ENCODE data around the gene NUP214.
A peak's percentile ranks its signal among the peaks of the same experiment; 100 is the strongest.

The NUP214 gene

GRCh38 chr9:131125288-131126058, at the start of gene NUP214:
Gene NUP214, plus strand, starts transcription at chr9:131125586. Its CDS starts 119 bp downstream, at chr9:131125705.
- no peaks in the 10 kb centered on the region for H3K9me3 ChIP-seq (ENCODE audit: control insufficient read depth, low read length)
- no peaks in the 10 kb centered on the region for H3K36me3 ChIP-seq (ENCODE audit: control insufficient read depth, insufficient read depth, low read length)
- H3K4me3 ChIP-seq (ENCODE audit: low read depth, low read length), result peak within 1 kb of the TSS; percentile 81
- peaks cover 6% of the 10 kb centered on the region for H3K79me2 ChIP-seq
- H3K27ac ChIP-seq, result peak within 1 kb of the TSS; percentile 38
- H2AFZ ChIP-seq, result peak within 1 kb of the TSS; percentile 82
- H3K4me1 ChIP-seq, result no peaks in the 10 kb centered on the region
- no peaks in the 10 kb centered on the region for H3K27me3 ChIP-seq (ENCODE audit: control insufficient read depth, insufficient read depth, low read length)
- H3K9ac ChIP-seq, result no peak within 1 kb of the TSS
- H3K4me2 ChIP-seq (ENCODE audit: low read length), result peak within 1 kb of the TSS; percentile 97
- no peak for TF ChIP-seq CTCF (IDR thresholded peaks at IDR 0.05)

- no peaks in the 10 kb centered on the region for H3K79me2 ChIP-seq
- no peaks in the 10 kb centered on the region for H3K36me3 ChIP-seq (ENCODE audit: control insufficient read depth, insufficient read depth, low read length)
- no peak overlapping the region for H3K27ac ChIP-seq
- no peak overlapping the region for H3K9ac ChIP-seq
- H3K4me1 ChIP-seq, result no peaks in the 10 kb centered on the region
- no peaks in the 10 kb centered on the region for H3K9me3 ChIP-seq (ENCODE audit: control insufficient read depth, low read length)
- no peak overlapping the region for H3K4me2 ChIP-seq (ENCODE audit: low read length)
- no peaks in the 10 kb centered on the region for H3K27me3 ChIP-seq (ENCODE audit: control insufficient read depth, insufficient read depth, low read length)
- H2AFZ ChIP-seq, result no peak overlapping the region
- TF ChIP-seq CTCF (IDR thresholded peaks at IDR 0.05), result no peak
- H3K4me3 ChIP-seq (ENCODE audit: low read depth, low read length), result no peak overlapping the region
These were observed 48.8 kb upstream of the NUP214 start for GRCh38 chr9:131076347-131077195.

GRCh38 chr9:131078427-131079366, 46.7 kb upstream of the NUP214 start:
- Histone ChIP-seq H2AFZ (no peak overlapping the region), H3K27me3 (ENCODE audit: control insufficient read depth, insufficient read depth, low read length) (no peaks in the 10 kb centered on the region), H3K9me3 (ENCODE audit: control insufficient read depth, low read length) (no peaks in the 10 kb centered on the region), H3K36me3 (ENCODE audit: control insufficient read depth, insufficient read depth, low read length) (no peaks in the 10 kb centered on the region), H3K27ac (no peak overlapping the region), H3K4me1 (no peaks in the 10 kb centered on the region), H3K9ac (no peak overlapping the region), H3K4me3 (ENCODE audit: low read depth, low read length) (no peak overlapping the region), H3K79me2 (no peaks in the 10 kb centered on the region), H3K4me2 (ENCODE audit: low read length) (no peak overlapping the region)
- no peak for TF ChIP-seq CTCF (IDR thresholded peaks at IDR 0.05)

GRCh38 chr9:131080589-131080988, 44.8 kb upstream of the NUP214 start:
- Histone ChIP-seq H3K27me3 (ENCODE audit: control insufficient read depth, insufficient read depth, low read length) (no peaks in the 10 kb centered on the region), H3K36me3 (ENCODE audit: control insufficient read depth, insufficient read depth, low read length) (no peaks in the 10 kb centered on the region), H3K27ac (no peak overlapping the region), H3K79me2 (no peaks in the 10 kb centered on the region), H3K4me3 (ENCODE audit: low read depth, low read length) (no peak overlapping the region), H3K9ac (no peak overlapping the region), H3K4me1 (no peaks in the 10 kb centered on the region), H2AFZ (no peak overlapping the region), H3K4me2 (ENCODE audit: low read length) (no peak overlapping the region), H3K9me3 (ENCODE audit: control insufficient read depth, low read length) (no peaks in the 10 kb centered on the region)
- TF ChIP-seq CTCF (IDR thresholded peaks at IDR 0.05), result no peak

Data from parathyroid adenoma (tissue), 2 donors.